Measurements from ENCODE around the gene SPOCK1.
"Not testable (repeated sequence)": the region's sequence is repeated elsewhere in the genome, so short reads cannot be mapped to it uniquely, and the experiment has no call there.

SPOCK1 gene

DNA sequence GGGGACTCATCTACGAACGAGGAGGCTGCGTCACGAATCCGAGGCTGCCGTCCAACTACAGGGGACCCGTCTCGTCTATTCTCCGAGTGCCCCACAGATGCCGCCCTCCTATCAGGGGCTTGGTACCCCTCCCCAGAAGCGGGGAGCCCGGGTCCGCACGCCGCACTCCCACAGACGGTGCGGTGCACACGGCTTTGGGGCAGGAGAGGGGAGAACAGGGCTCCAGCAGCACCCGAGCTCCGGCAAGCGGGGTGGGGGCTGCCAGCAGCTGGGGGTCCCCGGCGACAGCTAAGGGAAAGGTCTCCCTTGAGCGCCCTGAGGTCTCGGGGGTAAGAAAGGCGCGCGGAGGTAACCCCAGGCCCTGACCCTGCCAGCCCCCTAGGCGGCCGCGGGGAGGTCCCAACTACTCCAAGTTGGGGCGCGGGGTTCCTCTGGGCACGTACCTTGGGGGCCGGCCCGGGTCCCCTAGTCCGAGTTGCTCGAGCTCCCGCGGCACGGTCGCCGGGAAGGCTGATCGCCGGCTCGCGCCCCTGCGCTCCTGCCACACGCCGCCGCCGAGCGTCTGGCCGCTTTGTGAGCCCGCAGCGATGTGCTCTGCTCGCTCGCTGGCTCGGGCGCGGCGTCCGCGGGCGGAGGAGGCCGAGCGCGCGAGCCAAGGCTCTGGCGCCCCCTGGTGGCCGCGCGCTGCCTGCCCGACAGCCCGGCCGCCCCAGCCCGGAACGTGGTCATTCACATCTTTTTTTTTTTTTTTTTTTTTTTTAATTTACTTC, at the start of gene SPOCK1:
Gene SPOCK1 (minus strand): TSS at position 591 of the 770 bp plus-strand sequence.
- DNase-seq: peak; percentile 16

DNA sequence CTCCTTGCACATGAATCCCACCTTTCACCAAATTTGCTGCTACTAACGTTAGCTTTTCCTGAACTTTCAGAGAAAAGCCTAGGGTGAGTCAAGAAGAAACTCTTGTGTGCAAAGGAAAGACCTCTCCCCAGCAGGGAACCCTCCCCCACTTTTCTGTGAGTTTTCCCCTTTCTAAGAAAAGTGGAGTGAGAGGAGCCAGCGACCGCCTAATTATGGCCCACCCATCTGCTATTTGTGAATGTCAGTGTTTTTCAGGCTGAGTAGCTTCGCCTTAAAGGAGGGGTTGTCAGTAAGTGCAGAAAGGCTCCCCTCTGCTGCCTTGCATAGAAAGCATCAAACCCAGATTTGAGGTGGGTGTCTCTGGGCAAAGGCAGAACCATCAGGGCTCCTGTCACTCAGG, 46.8 kb upstream of the SPOCK1 start:
- no peak for DNase-seq

- DNase-seq: not testable (repeated sequence)
Observed at GRCh38 chr5:137535449-137535848, 36.3 kb upstream of the SPOCK1 start.

- no peak for DNase-seq
Observed at GRCh38 chr5:137533963-137534362, 34.8 kb upstream of the SPOCK1 start.

GRCh38 chr5:137531266-137531665, 32.1 kb upstream of the SPOCK1 start:
- no peak for DNase-seq

DNA sequence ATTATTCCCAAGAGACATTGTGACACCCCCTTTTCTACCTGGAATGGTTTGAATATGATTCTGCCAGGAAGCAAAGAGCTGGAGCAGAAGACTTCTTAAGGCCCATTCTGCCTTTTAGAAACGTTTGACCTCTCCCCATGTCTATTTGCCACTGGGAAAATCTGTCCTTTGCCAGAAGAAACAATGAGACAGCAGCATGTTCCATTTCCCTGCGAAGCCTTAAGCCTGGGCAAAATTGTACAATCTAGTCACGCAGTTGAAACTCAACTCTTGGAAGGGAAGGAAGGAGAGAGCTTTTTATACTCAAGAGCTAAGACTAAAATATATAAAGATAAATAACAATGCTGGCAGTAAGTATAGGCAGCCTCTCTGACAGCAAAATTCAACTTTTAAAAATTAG, 22.1 kb upstream of the SPOCK1 start:
- no peak for DNase-seq

GRCh38 chr5:137516961-137517360, 17.8 kb upstream of the SPOCK1 start:
- no peak for DNase-seq

GRCh38 chr5:137516251-137516797, 17.2 kb upstream of the SPOCK1 start:
- no peak for DNase-seq

GRCh38 chr5:137515238-137515637, 16.1 kb upstream of the SPOCK1 start:
- no peak for DNase-seq

DNA sequence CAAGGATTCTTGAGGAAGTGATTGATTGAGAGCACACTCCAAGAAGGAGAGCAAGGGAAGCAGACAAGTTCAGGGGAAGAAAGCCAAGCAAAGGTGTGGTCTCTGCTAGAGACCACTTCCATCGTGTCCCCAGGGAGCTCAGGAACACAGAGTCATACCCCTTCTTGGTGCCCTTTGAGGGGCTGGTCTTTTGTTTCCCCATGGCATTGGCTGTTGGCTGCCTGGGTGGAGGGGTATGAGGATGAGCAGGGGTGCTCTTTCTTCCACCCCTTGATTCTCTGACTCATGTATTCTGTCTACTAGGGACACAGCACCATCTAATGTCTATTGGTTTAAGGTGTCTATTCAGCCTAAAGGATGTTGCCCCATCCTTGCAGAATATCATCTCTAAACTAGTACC, 11.5 kb upstream of the SPOCK1 start:
- DNase-seq: no peak

DNA sequence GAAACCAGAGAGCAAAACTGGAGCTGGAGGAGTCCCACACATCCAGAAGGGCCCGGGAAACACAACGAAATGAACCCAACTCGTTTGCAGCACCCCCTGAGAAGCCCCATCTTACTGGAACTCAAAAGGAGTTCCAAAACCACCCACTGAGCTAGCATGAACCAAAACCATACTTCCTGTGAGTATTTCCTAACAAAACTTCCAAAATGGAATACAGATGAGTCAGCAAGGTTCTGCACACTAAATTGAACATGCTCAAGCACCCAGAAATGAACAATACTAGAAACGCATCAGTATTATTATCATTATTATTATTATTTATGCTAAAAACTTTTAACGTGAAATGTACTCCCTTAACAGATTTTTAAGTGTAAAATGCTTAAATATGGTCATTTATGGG, 8.0 kb upstream of the SPOCK1 start:
- DNase-seq: no peak

DNA sequence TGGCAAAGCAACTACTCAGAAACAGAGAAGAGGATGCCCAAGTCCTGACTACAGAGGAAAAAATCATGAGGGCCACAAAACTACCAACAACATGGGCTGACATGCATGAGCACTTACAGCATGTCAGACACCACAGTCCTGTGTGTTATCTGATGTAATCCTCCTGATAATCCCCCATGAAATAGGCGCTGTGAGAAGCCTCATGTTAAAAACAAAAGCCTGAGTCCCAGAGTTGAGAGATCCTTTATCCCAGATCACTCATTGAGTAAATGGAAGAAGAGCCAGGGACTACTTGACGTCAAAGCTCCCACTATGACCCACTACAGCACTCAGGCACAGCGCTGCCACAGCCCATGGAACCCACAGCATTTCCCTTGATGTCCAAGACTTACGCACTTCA, 7.2 kb upstream of the SPOCK1 start:
- no peak for DNase-seq

- DNase-seq: no peak
Observed at GRCh38 chr5:137504916-137505315, 5.8 kb upstream of the SPOCK1 start.

DNA sequence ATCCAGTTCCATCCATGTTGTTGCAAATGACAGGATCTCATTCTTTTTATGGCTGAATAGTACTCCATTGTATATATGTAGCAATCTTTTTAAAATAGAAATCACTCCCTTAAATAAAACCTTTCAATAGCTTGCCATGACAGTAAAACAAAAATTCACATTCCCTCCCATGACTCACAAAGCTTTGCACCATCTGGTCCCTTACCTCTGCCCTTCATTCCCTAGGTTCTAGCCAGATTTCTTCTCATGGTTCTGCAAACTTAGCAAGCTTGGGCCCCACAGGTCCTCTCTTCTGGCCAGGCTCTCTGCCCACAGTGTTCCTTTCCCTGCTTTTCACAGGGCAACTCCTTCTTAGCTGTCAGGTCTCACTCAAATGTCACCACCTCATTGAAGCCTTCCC, 4.3 kb upstream of the SPOCK1 start:
- DNase-seq: no peak

- no peak for DNase-seq
Observed at GRCh38 chr5:137502632-137503031, 3.5 kb upstream of the SPOCK1 start.

DNA sequence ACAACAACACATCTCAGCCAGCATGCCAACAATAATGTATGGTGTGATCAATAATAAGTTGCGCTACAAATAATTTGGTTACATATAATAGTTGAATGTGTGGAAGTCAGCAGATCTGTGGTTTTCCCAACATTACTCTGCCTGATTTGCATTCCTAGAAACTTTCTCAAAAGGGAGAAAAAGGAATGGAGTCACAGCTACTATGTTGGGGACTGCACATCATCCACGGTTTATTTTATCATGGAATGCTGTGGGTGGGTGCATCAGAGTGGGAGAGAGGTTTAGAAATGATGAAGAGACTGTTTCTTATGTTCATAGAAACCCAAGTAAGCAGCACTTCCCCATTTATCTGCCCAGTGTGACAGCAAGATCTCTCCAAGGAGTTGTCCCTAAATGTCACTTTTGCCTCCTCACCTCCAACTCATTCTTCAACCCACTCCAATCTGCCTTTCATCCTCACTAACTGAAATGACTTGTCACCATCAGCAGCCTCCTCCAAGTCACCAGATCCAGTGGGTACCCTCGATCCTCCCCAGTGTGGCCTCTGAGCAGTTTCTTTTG, 2.8 kb upstream of the SPOCK1 start:
- no peak for DNase-seq

GRCh38 chr5:137501226-137501625, 2.1 kb upstream of the SPOCK1 start:
- DNase-seq: no peak

DNA sequence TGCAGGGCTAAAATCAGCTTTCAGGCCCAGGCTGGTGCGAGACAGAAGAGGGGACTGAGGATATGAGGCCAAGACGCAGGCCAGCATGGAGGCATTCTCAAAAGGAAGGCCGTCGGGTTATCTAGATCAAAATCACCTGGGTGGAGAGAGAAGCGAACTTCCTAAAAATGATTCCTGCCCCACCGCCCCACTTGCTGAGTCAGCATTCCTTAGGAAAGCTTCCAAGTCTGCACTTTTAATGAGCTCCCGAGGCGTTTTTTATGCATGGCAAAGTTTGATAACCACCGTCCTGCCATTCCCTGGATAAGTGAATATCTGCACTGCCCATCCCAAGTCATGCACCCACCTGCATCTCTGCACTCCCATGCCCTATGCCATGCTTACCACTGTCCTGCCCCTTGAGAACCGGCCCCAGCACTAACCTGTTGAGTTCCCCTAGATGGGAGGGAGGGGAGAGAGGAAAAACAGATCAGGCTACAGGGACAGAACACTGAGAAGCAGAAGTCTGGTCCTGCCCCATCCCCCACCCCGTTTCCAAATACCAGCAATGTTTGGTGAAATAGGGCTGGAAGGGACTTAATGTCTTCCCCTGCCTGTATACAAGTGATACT, 1.6 kb upstream of the SPOCK1 start:
- DNase-seq: no peak

GRCh38 chr5:137499506-137499847, 351 bp upstream of the SPOCK1 start:
- not testable (repeated sequence) for DNase-seq

DNA sequence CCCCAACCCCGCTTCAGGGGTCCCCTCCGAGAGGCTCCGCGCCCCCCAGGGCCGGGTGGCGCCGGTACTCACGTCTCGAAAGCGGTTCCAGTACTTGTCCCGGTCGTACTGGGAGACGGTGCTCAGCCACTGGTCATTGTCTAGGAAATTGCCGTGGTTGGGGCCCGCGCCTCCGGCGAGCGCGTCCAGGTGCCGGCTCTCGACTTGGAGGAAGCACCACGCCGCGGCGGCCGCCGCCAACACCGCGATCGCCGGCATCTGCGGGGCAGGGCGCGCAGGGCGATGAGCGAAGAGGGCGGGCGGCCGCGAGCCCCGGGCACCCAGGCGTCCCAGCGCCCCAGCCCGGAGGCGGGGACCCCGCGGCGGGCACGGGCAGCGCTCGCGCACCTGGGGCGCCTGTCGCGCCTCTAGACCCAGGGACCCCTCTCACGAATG, 808 bp downstream of the SPOCK1 start:
- no peak for DNase-seq

- DNase-seq: no peak
Observed at GRCh38 chr5:137497396-137498290, 1.5 kb downstream of the SPOCK1 start.

- DNase-seq: no peak
Observed at GRCh38 chr5:137496919-137497318, 2.2 kb downstream of the SPOCK1 start.

DNA sequence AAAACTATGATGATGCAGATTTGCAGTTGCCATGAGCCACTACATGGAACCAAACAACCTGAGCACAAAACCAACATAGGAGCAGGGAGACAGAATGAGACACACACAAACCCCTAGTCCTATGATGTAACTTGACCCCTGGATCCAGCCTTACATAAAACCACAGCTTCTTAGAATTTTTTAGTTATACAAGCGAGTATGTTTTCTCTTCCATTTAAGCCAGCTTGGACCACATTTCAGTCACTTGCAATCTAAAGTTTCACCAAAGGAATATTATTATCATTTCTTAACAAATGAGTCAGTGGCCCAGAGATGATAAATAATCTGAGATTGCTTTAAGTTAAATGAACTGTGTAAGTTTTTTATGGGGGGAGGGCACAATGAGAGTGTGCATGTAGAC, 6.8 kb downstream of the SPOCK1 start:
- no peak for DNase-seq

Data from activated T-cell treated with anti-CD3 and anti-CD28 coated beads for 4 hours (primary cell).